Mesendoderm (in vitro differentiated cells): ENCODE measurements around the gene NUDT3.
A peak's percentile ranks its signal among the peaks of the same experiment; 100 is the strongest.
"Not testable (repeated sequence)": the region's sequence is repeated elsewhere in the genome, so short reads cannot be mapped to it uniquely, and the experiment has no call there.

ENCODE experiments used
- DNase-seq: peaks from one replicate; pipeline ENCODE4 v3.0.0; 2013
- H2AK5ac ChIP-seq: 2 replicates; pipeline ENCODE4 v1.6.1; 2013; ENCODE audit warnings: low read length, inconsistent platforms
- H2BK120ac ChIP-seq: 2 replicates; pipeline ENCODE4 v1.6.1; 2013; ENCODE audit warnings: low read depth, mild to moderate bottlenecking, low read length, moderate library complexity, mixed read lengths
- H2BK15ac ChIP-seq: replicated peaks from 2 replicates; pipeline ENCODE4 v1.6.1; 2013; ENCODE audit warnings: low read depth, mild to moderate bottlenecking, moderate library complexity
- H2BK5ac ChIP-seq: 2 replicates; pipeline ENCODE4 v1.6.1; 2013; ENCODE audit warnings: low read length, inconsistent platforms
- H3K18ac ChIP-seq: 2 replicates; pipeline ENCODE4 v1.6.1; 2013; ENCODE audit warnings: mild to moderate bottlenecking, low read length, mixed read lengths
- H3K23ac ChIP-seq: one replicate; pipeline ENCODE4 v1.6.1; 2013; ENCODE audit warnings: low read length
- H3K27ac ChIP-seq: 2 replicates; pipeline ENCODE4 v1.5.1; 2013; ENCODE audit warnings: low read depth, mild to moderate bottlenecking, inconsistent platforms, low read length, moderate library complexity
- H3K27me3 ChIP-seq: 2 replicates; pipeline ENCODE4 v1.6.1; 2013; ENCODE audit warnings: low read length, control low read depth, mild to moderate bottlenecking, inconsistent platforms; ENCODE audit not compliant: insufficient read depth, poor library complexity
- H3K36me3 ChIP-seq: 2 replicates; pipeline ENCODE4 v1.6.1; 2013; ENCODE audit warnings: low read length, inconsistent platforms; ENCODE audit not compliant: control insufficient read depth, insufficient read depth
- H3K4ac ChIP-seq: one replicate; pipeline ENCODE4 v1.6.1; 2013; ENCODE audit warnings: low read depth, mild to moderate bottlenecking, low read length, moderate library complexity
- H3K4me1 ChIP-seq: 2 replicates; pipeline ENCODE4 v1.6.1; 2013; ENCODE audit warnings: low read depth, low read length, inconsistent platforms; ENCODE audit not compliant: control insufficient read depth
- H3K4me2 ChIP-seq: 2 replicates; pipeline ENCODE4 v1.6.1; 2013; ENCODE audit warnings: low read length
- H3K4me3 ChIP-seq: 2 replicates; pipeline ENCODE4 v1.5.1; 2013; ENCODE audit warnings: mild to moderate bottlenecking, low read length
- H3K56ac ChIP-seq: one replicate; pipeline ENCODE4 v1.6.1; 2013; ENCODE audit warnings: low read length
- H3K79me1 ChIP-seq: 2 replicates; pipeline ENCODE4 v1.6.1; 2013; ENCODE audit warnings: low read length, inconsistent platforms
- H3K79me2 ChIP-seq: 2 replicates; pipeline ENCODE4 v1.6.1; 2013; ENCODE audit warnings: mild to moderate bottlenecking, low read length; ENCODE audit not compliant: control insufficient read depth, insufficient read depth
- H3K9ac ChIP-seq: 2 replicates; pipeline ENCODE4 v1.6.1; 2013; ENCODE audit warnings: low read length, inconsistent platforms
- H4K5ac ChIP-seq: one replicate; pipeline ENCODE4 v1.6.1; 2013; ENCODE audit warnings: low read length
- H4K8ac ChIP-seq: one replicate; pipeline ENCODE4 v1.6.1; 2013; ENCODE audit warnings: low read depth, mild to moderate bottlenecking, control low read depth, low read length, moderate library complexity
- WGBS: extraction: QIAGEN DNeasy Blood & Tissue Kit; methylation state at CpG from one replicate; pipeline ENCODE4 v1.1.7; 2013; ENCODE audit warnings: low lambda C conversion rate, missing lambda C conversion rate; ENCODE audit not compliant: insufficient coverage; ENCODE audit errors: extremely low coverage; 5-methylcytosine and 5-hydroxymethylcytosine counted together

Gene NUDT3

GRCh38 chr6:34381081-34381480, 11.4 kb downstream of the NUDT3 start:
- no peak overlapping the region for H2BK5ac ChIP-seq
- H3K79me2 ChIP-seq: peaks cover 54% of the 10 kb centered on the region
- no peak overlapping the region for H3K18ac ChIP-seq
- no peak overlapping the region for H3K4ac ChIP-seq
- no peak overlapping the region for H3K9ac ChIP-seq
- no peak overlapping the region for H2BK15ac ChIP-seq
- peaks cover 15% of the 10 kb centered on the region for H3K79me1 ChIP-seq
- no peak overlapping the region for H3K4me2 ChIP-seq
- no peak overlapping the region for H4K5ac ChIP-seq
- no peak overlapping the region for H4K8ac ChIP-seq
- H3K27ac ChIP-seq: no peak overlapping the region
- no peak overlapping the region for H3K56ac ChIP-seq
- H3K36me3 ChIP-seq: no peaks in the 10 kb centered on the region
- WGBS: no CpG with 5 or more reads among the region's 5 CpGs
- H3K27me3 ChIP-seq: no peaks in the 10 kb centered on the region
- no peak overlapping the region for H3K23ac ChIP-seq
- H3K4me3 ChIP-seq: no peak overlapping the region
- H2AK5ac ChIP-seq: no peak overlapping the region
- no peak for DNase-seq
- H3K4me1 ChIP-seq: peaks cover 5% of the 10 kb centered on the region
- no peak overlapping the region for H2BK120ac ChIP-seq

DNA sequence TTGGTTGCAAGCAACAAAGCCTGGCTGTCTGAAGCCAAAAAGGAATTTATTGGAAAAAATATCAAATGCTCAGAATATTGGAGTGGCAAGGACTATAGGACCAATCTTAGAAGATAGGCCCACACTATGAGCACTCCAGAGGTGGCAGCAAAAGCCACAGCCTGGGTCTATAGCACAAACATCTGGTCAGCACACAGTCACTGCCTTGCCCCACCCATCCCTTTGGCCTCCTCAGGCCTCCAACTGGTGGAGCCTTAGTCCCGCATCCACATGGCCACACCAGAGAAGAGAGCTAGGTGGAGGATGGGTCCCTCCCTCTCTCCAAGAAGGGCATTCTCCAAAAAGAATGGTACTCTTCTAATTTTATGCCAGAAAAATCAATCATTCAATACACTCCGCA, 14.0 kb downstream of the NUDT3 start:
- Histone ChIP-seq H2BK5ac (no peak overlapping the region), H4K8ac (no peak overlapping the region)

DNA sequence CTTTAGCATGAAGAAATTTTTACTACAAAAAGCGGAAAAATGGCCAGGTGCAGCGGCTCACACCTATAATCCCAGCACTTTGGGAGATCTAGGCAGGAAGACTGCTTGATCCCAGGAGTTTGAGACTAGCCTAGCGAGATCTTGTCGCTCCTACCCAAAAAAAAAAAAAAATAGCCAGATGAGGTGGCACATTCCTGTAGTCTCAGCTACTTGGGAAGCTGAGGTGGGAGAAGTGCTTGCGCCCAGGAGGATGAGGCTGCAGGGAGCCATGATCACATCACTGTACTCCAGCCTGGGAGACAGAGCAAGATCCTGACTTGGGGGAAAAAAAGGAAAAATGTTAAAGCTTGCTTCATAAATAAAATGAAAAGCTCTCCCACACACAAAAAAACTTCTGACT, 14.5 kb downstream of the NUDT3 start:
- Histone ChIP-seq H3K23ac (no peak overlapping the region), H3K56ac (no peak overlapping the region), H3K4me3 (no peak overlapping the region), H4K8ac (no peak overlapping the region), H3K18ac (no peak overlapping the region), H3K4me1 (peaks cover 5% of the 10 kb centered on the region), H4K5ac (no peak overlapping the region), H2BK5ac (no peak overlapping the region), H3K4ac (no peak overlapping the region), H3K4me2 (no peak overlapping the region), H2BK120ac (no peak overlapping the region), H2AK5ac (no peak overlapping the region), H2BK15ac (no peak overlapping the region), H3K27me3 (no peaks in the 10 kb centered on the region), H3K36me3 (no peaks in the 10 kb centered on the region), H3K9ac (no peak overlapping the region), H3K79me2 (peaks cover 40% of the 10 kb centered on the region), H3K27ac (no peak overlapping the region), H3K79me1 (peaks cover 17% of the 10 kb centered on the region)
- DNase-seq: peak; percentile 87
- no CpG with 5 or more reads among the region's 5 CpGs for WGBS

More for the DNA sequence above, 14.0 kb downstream of the NUDT3 start:
- Histone ChIP-seq H3K4me1 (peaks cover 5% of the 10 kb centered on the region), H3K4ac (no peak overlapping the region), H2BK120ac (no peak overlapping the region), H3K18ac (no peak overlapping the region), H3K9ac (no peak overlapping the region), H2AK5ac (no peak overlapping the region), H3K79me2 (peaks cover 43% of the 10 kb centered on the region), H3K36me3 (no peaks in the 10 kb centered on the region), H3K56ac (no peak overlapping the region), H3K27ac (no peak overlapping the region), H2BK15ac (no peak overlapping the region), H3K27me3 (no peaks in the 10 kb centered on the region), H3K4me2 (no peak overlapping the region), H3K4me3 (no peak overlapping the region), H3K79me1 (peaks cover 17% of the 10 kb centered on the region), H3K23ac (no peak overlapping the region), H4K5ac (no peak overlapping the region)
- peak; percentile 24 for DNase-seq
- WGBS: no CpG with 5 or more reads among the region's 2 CpGs

DNA sequence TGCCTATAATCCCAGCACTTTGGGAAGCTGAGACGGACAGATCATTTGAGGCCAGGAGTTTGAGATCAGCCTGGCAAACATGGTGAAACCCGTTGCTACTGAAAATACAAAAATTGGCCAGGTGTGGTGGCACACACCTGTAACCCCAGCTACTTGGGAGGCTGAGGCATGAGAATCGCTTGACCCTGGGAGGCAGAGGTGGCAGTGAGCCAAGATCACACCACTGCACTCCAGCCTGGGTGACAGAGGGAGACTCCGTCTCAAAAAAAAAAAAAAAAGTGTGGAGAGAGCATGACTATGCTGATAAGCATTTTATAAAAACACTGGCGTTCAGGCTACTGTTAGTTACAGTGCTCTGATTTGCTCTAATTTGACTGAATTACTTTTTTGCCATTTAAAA, 14.9 kb downstream of the NUDT3 start:
- H3K4me1 ChIP-seq, H3K27me3 ChIP-seq, H2BK5ac ChIP-seq, H3K18ac ChIP-seq, H3K4me2 ChIP-seq, H2AK5ac ChIP-seq, H3K56ac ChIP-seq, H2BK120ac ChIP-seq, DNase-seq, H2BK15ac ChIP-seq, H3K36me3 ChIP-seq, H3K4ac ChIP-seq, H3K4me3 ChIP-seq, H4K5ac ChIP-seq, H4K8ac ChIP-seq, H3K27ac ChIP-seq, H3K9ac ChIP-seq, H3K23ac ChIP-seq: not testable (repeated sequence)
- no CpG with 5 or more reads among the region's 5 CpGs for WGBS
- Histone ChIP-seq H3K79me1 (peaks cover 17% of the 10 kb centered on the region), H3K79me2 (peaks cover 38% of the 10 kb centered on the region)

GRCh38 chr6:34375833-34376232, 16.6 kb downstream of the NUDT3 start:
- no peak for DNase-seq
- no peak overlapping the region for H3K9ac ChIP-seq
- peaks cover 5% of the 10 kb centered on the region for H3K4me1 ChIP-seq
- H2BK120ac ChIP-seq: no peak overlapping the region
- peaks cover 31% of the 10 kb centered on the region for H3K79me2 ChIP-seq
- peaks cover 15% of the 10 kb centered on the region for H3K79me1 ChIP-seq
- no peak overlapping the region for H3K4ac ChIP-seq
- no peak overlapping the region for H4K5ac ChIP-seq
- no peak overlapping the region for H2AK5ac ChIP-seq
- WGBS: 100% methylated on average over 2 of the region's 5 CpGs
- H3K56ac ChIP-seq: no peak overlapping the region
- no peak overlapping the region for H3K4me3 ChIP-seq
- no peak overlapping the region for H3K27ac ChIP-seq
- H3K18ac ChIP-seq: no peak overlapping the region
- H3K4me2 ChIP-seq: no peak overlapping the region
- no peak overlapping the region for H2BK5ac ChIP-seq
- H4K8ac ChIP-seq: no peak overlapping the region
- no peaks in the 10 kb centered on the region for H3K27me3 ChIP-seq
- H3K23ac ChIP-seq: no peak overlapping the region
- no peaks in the 10 kb centered on the region for H3K36me3 ChIP-seq
- no peak overlapping the region for H2BK15ac ChIP-seq

GRCh38 chr6:34374508-34374907, 18.0 kb downstream of the NUDT3 start:
- Histone ChIP-seq H3K4ac (no peak overlapping the region), H3K56ac (no peak overlapping the region), H2AK5ac (no peak overlapping the region), H3K4me1 (peaks cover 5% of the 10 kb centered on the region), H3K79me2 (peaks cover 27% of the 10 kb centered on the region), H3K18ac (no peak overlapping the region), H3K9ac (no peak overlapping the region), H3K4me3 (no peak overlapping the region), H4K8ac (no peak overlapping the region), H4K5ac (no peak overlapping the region), H3K27me3 (no peaks in the 10 kb centered on the region), H2BK15ac (no peak overlapping the region), H2BK5ac (no peak overlapping the region), H3K27ac (no peak overlapping the region), H2BK120ac (no peak overlapping the region), H3K36me3 (no peaks in the 10 kb centered on the region), H3K79me1 (peaks cover 15% of the 10 kb centered on the region), H3K23ac (no peak overlapping the region), H3K4me2 (no peak overlapping the region)
- no peak for DNase-seq
- WGBS: no CpG with 5 or more reads among the region's 4 CpGs
